ENCODE data around the gene CDH20.
"Not testable (repeated sequence)": the region's sequence is repeated elsewhere in the genome, so short reads cannot be mapped to it uniquely, and the experiment has no call there.

Gene CDH20

DNA sequence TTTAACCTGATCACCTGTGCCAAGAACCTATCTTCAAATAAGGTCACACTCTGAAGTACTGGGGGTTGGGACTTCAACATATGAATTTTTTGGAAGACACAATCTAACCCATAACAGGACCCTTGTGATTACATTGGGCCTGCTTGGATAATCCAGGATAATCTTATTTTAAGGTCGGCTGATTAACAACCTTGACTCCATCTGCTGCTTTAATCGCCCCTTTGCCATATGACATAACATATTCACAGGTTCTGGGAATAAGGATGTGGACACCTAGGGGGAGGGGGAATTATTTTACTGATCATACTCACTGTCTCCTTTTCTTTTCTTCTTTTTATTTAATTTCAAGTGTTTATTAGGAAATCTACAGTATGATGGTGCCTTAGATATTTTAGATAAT lies 34.8 kb downstream of the CDH20 start:
- Histone ChIP-seq H3K4me3 (ENCODE audit: low read length) (no peak overlapping the region), H3K4me1 (ENCODE audit: control insufficient read depth, low read length) (no peaks in the 10 kb centered on the region), H4K20me1 (ENCODE audit: control insufficient read depth, insufficient read depth, low read depth, low read length) (no peaks in the 10 kb centered on the region), H3K27ac (ENCODE audit: low read depth, low read length) (no peak overlapping the region), H3K79me2 (ENCODE audit: control insufficient read depth, low read length) (no peaks in the 10 kb centered on the region), H3K27me3 (ENCODE audit: control insufficient read depth, low read length) (no peaks in the 10 kb centered on the region), H3K4me2 (ENCODE audit: low read length) (no peak overlapping the region), H3K9me3 (ENCODE audit: control insufficient read depth, insufficient read depth, low read length) (no peaks in the 10 kb centered on the region), H3K36me3 (ENCODE audit: control insufficient read depth, low read length) (no peaks in the 10 kb centered on the region), H3K9me2 (replicated peaks; ENCODE audit: control insufficient read depth, low read length) (no peaks in the 10 kb centered on the region), H3F3A (ENCODE audit: control insufficient read depth, insufficient read depth) (no peaks in the 10 kb centered on the region)
- TF ChIP-seq EZH2phosphoT487 (IDR thresholded peaks at IDR 0.05; ENCODE audit: borderline replicate concordance, low read length) = no peak
- no peak for TF ChIP-seq CTCF (IDR thresholded peaks at IDR 0.05; ENCODE audit: low read depth, low read length, poor library complexity, severe bottlenecking)

GRCh38 chr18:61369671-61370070 lies 36.4 kb downstream of the CDH20 start:
- not testable (repeated sequence) for H3F3A ChIP-seq (ENCODE audit: control insufficient read depth, insufficient read depth); H3K9me3 ChIP-seq (ENCODE audit: control insufficient read depth, insufficient read depth, low read length); H3K4me1 ChIP-seq (ENCODE audit: control insufficient read depth, low read length); H4K20me1 ChIP-seq (ENCODE audit: control insufficient read depth, insufficient read depth, low read depth, low read length); H3K27ac ChIP-seq (ENCODE audit: low read depth, low read length); H3K4me2 ChIP-seq (ENCODE audit: low read length); H3K27me3 ChIP-seq (ENCODE audit: control insufficient read depth, low read length); H3K9me2 ChIP-seq (replicated peaks; ENCODE audit: control insufficient read depth, low read length); H3K36me3 ChIP-seq (ENCODE audit: control insufficient read depth, low read length); H3K79me2 ChIP-seq (ENCODE audit: control insufficient read depth, low read length); H3K4me3 ChIP-seq (ENCODE audit: low read length)

GRCh38 chr18:61371111-61371510 lies 37.9 kb downstream of the CDH20 start:
- Histone ChIP-seq H3K4me3 (ENCODE audit: low read length) (no peak overlapping the region), H3K4me2 (ENCODE audit: low read length) (no peak overlapping the region), H3K9me3 (ENCODE audit: control insufficient read depth, insufficient read depth, low read length) (no peaks in the 10 kb centered on the region), H3K27me3 (ENCODE audit: control insufficient read depth, low read length) (no peaks in the 10 kb centered on the region), H4K20me1 (ENCODE audit: control insufficient read depth, insufficient read depth, low read depth, low read length) (no peaks in the 10 kb centered on the region), H3K27ac (ENCODE audit: low read depth, low read length) (no peak overlapping the region), H3K36me3 (ENCODE audit: control insufficient read depth, low read length) (no peaks in the 10 kb centered on the region), H3K9me2 (replicated peaks; ENCODE audit: control insufficient read depth, low read length) (no peaks in the 10 kb centered on the region), H3F3A (ENCODE audit: control insufficient read depth, insufficient read depth) (no peaks in the 10 kb centered on the region), H3K4me1 (ENCODE audit: control insufficient read depth, low read length) (no peaks in the 10 kb centered on the region), H3K79me2 (ENCODE audit: control insufficient read depth, low read length) (no peaks in the 10 kb centered on the region)
- no peak for TF ChIP-seq EZH2phosphoT487 (IDR thresholded peaks at IDR 0.05; ENCODE audit: borderline replicate concordance, low read length)
- TF ChIP-seq CTCF (IDR thresholded peaks at IDR 0.05; ENCODE audit: low read depth, low read length, poor library complexity, severe bottlenecking) = no peak

GRCh38 chr18:61379827-61380226 lies 46.6 kb downstream of the CDH20 start:
- TF ChIP-seq CTCF (IDR thresholded peaks at IDR 0.05; ENCODE audit: low read depth, low read length, poor library complexity, severe bottlenecking) (no peak), EZH2phosphoT487 (IDR thresholded peaks at IDR 0.05; ENCODE audit: borderline replicate concordance, low read length) (no peak)
- Histone ChIP-seq H3F3A (ENCODE audit: control insufficient read depth, insufficient read depth) (no peaks in the 10 kb centered on the region), H4K20me1 (ENCODE audit: control insufficient read depth, insufficient read depth, low read depth, low read length) (no peaks in the 10 kb centered on the region)

More at GRCh38 chr18:61379827-61380226, 46.6 kb downstream of the CDH20 start:
- Histone ChIP-seq H3K4me2 (ENCODE audit: low read length) (no peak overlapping the region), H3K79me2 (ENCODE audit: control insufficient read depth, low read length) (no peaks in the 10 kb centered on the region), H3K27me3 (ENCODE audit: control insufficient read depth, low read length) (no peaks in the 10 kb centered on the region), H3K9me3 (ENCODE audit: control insufficient read depth, insufficient read depth, low read length) (no peaks in the 10 kb centered on the region), H3K4me3 (ENCODE audit: low read length) (no peak overlapping the region), H3K9me2 (replicated peaks; ENCODE audit: control insufficient read depth, low read length) (no peaks in the 10 kb centered on the region), H3K27ac (ENCODE audit: low read depth, low read length) (no peak overlapping the region), H3K36me3 (ENCODE audit: control insufficient read depth, low read length) (no peaks in the 10 kb centered on the region), H3K4me1 (ENCODE audit: control insufficient read depth, low read length) (no peaks in the 10 kb centered on the region)

Measured in DOHH2 (cell line).